ENCODE data around the gene SH3PXD2B.

GRCh38 chr5:172350212-172351181 lies 103.8 kb downstream of the SH3PXD2B start:
- TF ChIP-seq, protein P1, sequence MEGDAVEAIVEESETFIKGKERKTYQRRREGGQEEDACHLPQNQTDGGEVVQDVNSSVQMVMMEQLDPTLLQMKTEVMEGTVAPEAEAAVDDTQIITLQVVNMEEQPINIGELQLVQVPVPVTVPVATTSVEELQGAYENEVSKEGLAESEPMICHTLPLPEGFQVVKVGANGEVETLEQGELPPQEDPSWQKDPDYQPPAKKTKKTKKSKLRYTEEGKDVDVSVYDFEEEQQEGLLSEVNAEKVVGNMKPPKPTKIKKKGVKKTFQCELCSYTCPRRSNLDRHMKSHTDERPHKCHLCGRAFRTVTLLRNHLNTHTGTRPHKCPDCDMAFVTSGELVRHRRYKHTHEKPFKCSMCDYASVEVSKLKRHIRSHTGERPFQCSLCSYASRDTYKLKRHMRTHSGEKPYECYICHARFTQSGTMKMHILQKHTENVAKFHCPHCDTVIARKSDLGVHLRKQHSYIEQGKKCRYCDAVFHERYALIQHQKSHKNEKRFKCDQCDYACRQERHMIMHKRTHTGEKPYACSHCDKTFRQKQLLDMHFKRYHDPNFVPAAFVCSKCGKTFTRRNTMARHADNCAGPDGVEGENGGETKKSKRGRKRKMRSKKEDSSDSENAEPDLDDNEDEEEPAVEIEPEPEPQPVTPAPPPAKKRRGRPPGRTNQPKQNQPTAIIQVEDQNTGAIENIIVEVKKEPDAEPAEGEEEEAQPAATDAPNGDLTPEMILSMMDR (IDR thresholded peaks at IDR 0.05), result no peak
- TF ChIP-seq POLR2A (IDR thresholded peaks at IDR 0.05), result no peak
- no peak for TF ChIP-seq POLR2AphosphoS5 (IDR thresholded peaks at IDR 0.05)
